Measurements from ENCODE around the gene FRMD3.
A peak's percentile ranks its signal among the peaks of the same experiment; 100 is the strongest.

The FRMD3 gene

GRCh38 chr9:83538172-83538889 lies at the start of gene FRMD3:
FRMD3 (minus strand) TSS chr9:83538401; CDS start chr9:83538231, 170 bp downstream.
- TF ChIP-seq CTCF (IDR thresholded peaks at IDR 0.05; ENCODE audit: extremely low read depth, missing control alignments) = no peak
- no peak for DNase-seq (ENCODE audit: low spot score)

GRCh38 chr9:83584995-83585394 lies 46.8 kb upstream of the FRMD3 start:
- no peak for TF ChIP-seq CTCF (IDR thresholded peaks at IDR 0.05; ENCODE audit: extremely low read depth, missing control alignments)
- no peak for DNase-seq (ENCODE audit: low spot score)

GRCh38 chr9:83583151-83584014 lies 45.2 kb upstream of the FRMD3 start:
- TF ChIP-seq CTCF (IDR thresholded peaks at IDR 0.05; ENCODE audit: extremely low read depth, missing control alignments) = peak; percentile 30
- DNase-seq (ENCODE audit: low spot score) = peak; percentile 58

GRCh38 chr9:83582029-83582428 lies 43.8 kb upstream of the FRMD3 start:
- DNase-seq (ENCODE audit: low spot score) = no peak
- no peak for TF ChIP-seq CTCF (IDR thresholded peaks at IDR 0.05; ENCODE audit: extremely low read depth, missing control alignments)

GRCh38 chr9:83574482-83574881 lies 36.3 kb upstream of the FRMD3 start:
- no peak for DNase-seq (ENCODE audit: low spot score)
- no peak for TF ChIP-seq CTCF (IDR thresholded peaks at IDR 0.05; ENCODE audit: extremely low read depth, missing control alignments)

- no peak for TF ChIP-seq CTCF (IDR thresholded peaks at IDR 0.05; ENCODE audit: extremely low read depth, missing control alignments)
- DNase-seq (ENCODE audit: low spot score) = no peak
These were observed 34.3 kb upstream of the FRMD3 start for GRCh38 chr9:83572524-83572923.

- TF ChIP-seq CTCF (IDR thresholded peaks at IDR 0.05; ENCODE audit: extremely low read depth, missing control alignments) = no peak
- no peak for DNase-seq (ENCODE audit: low spot score)
These were observed 32.2 kb upstream of the FRMD3 start for GRCh38 chr9:83570359-83570758.

Data from GM20000 (cell line).